Upper lobe of left lung (tissue), 6 donors: Measurements from ENCODE around the gene C2orf49. TPM values are rescaled to one million over a fixed set of nuclear protein-coding genes. Genes with fewer than 3 reads are reported as not detected.

Experiments
- ATAC-seq, 2 donors: fragments of 200-7000 bp; cut with Tn5 transposase; one replicate each; pipeline ENCODE4 v1.9.1; 2022; ENCODE audit warnings: mild to moderate bottlenecking in 2 of 2, moderate library complexity in 2 of 2; ENCODE audit not compliant: low FRiP score in 2 of 2
- DNase-seq, 2 donors: peaks; one replicate each; pipeline ENCODE4 v3.0.0-alpha.2; 2019 to 2020
- H3K27ac ChIP-seq, 4 donors: fragments of 200-600 bp; sonication (generic); one replicate each; pipeline ENCODE4 v1.5.1; 2016 to 2019
- H3K27me3 ChIP-seq, 4 donors: fragments of 200-600 bp; sonication (generic); one replicate each; pipeline ENCODE4 v1.5.1; 2017 to 2019
- H3K36me3 ChIP-seq, 4 donors: fragments of 200-600 bp; sonication (generic); one replicate each; pipeline ENCODE4 v1.5.1; 2016 to 2019
- H3K4me1 ChIP-seq, 4 donors: fragments of 200-600 bp; sonication (generic); one replicate each; pipeline ENCODE4 v1.5.1; 2018 to 2019
- H3K4me3 ChIP-seq, 4 donors: fragments of 200-600 bp; sonication (generic); one replicate each; pipeline ENCODE4 v1.5.1; 2017 to 2019; ENCODE audit warnings: mild to moderate bottlenecking in 2 of 4, moderate library complexity in 1 of 4
- H3K9me3 ChIP-seq, 4 donors: fragments of 200-600 bp; sonication (generic); one replicate each; pipeline ENCODE4 v1.5.1; 2018 to 2019
- EP300 ChIP-seq, 4 donors: sonication (generic); formaldehyde crosslinking; IDR thresholded peaks; one replicate each; pipeline ENCODE4 v1.5.1; 2017; ENCODE audit warnings: antibody characterized with exemption in 4 of 4, control low read depth in 2 of 4
- POLR2A ChIP-seq, 4 donors: fragments of 450-650 bp; IDR thresholded peaks; one replicate each; pipeline ENCODE4 v1.5.1; 2016 to 2017; ENCODE audit warnings: antibody characterized with exemption in 4 of 4, mild to moderate bottlenecking in 2 of 4
- POLR2AphosphoS5 ChIP-seq, 2 donors: sonication (generic); formaldehyde crosslinking; IDR thresholded peaks; one replicate each; pipeline ENCODE4 v1.5.1; 2017; ENCODE audit warnings: antibody characterized with exemption in 2 of 2
- WGBS, 2 donors: methylation state at CpG; one replicate each; pipeline ENCODE4 v1.1.5; 2017 to 2018; 5-methylcytosine and 5-hydroxymethylcytosine counted together
- total RNA-seq, 6 donors: library from RNA; depleted of rRNA in 4 of 6; stranded (reverse); fragments of >200 nt in 4 of 6; gene quantifications; one replicate each; pipeline versions ENCODE4 v1.1.0 to v1.2.1, GENCODE V29; 2016 to 2021
- TF ChIP-seq, protein P1 (sequence below), 6 experiments: fragments of 450-650 bp in 4 of 6; fragments of 200-600 bp in 2 of 6; sonication (generic) in 2 of 6; IDR thresholded peaks; one replicate each; pipeline ENCODE4 v1.5.1; 2016 to 2019; ENCODE audit warnings: antibody characterized with exemption in 6 of 6
- donor health status: DM: no; HTN: no; CAD: no; lungs with moderate emphysema.
- donor health status: DM: no; HTN: yes; CAD: no; lungs with severe emphysema.

Gene C2orf49
- total RNA-seq, 6 donors from 2014 or later, result 12.8 to 38.5 (median 13.5) TPM

DNA sequence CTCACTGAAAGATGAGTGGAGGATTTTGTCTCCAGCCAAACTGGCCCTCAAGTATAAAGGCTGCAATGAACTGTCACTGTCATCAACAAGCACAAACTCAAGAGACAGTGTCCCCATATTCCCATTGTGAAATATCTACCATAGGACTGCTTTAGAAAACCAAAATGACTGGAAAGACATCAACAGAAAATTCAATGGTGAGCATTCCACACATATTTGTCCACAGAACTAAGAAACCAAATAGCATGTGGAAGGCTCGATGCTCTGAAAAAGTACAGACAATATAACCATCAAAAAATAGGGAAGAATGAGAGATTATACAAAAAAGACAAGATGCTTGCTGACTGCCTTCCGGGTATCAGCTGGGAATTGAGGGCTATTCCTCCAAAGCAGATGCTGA, 45.4 kb upstream of the C2orf49 start:
- Histone ChIP-seq H3K4me1 (no peaks in the 10 kb centered on the region), H3K27me3 (no peaks in the 10 kb centered on the region), H3K4me3 (no peak overlapping the region), H3K36me3 (peaks cover 3 to 81% (median 17%) of the 10 kb centered on the region in 4 donors), H3K27ac (no peak overlapping the region), H3K9me3 (no peaks in the 10 kb centered on the region)
- ATAC-seq (no peak), DNase-seq (no peak)
- WGBS, 2 donors, result 85 to 91% methylated on average over 2 of the region's 2 CpGs
- TF ChIP-seq EP300 (IDR thresholded peaks at IDR 0.05) (no peak), POLR2A (IDR thresholded peaks at IDR 0.05) (no peak), POLR2AphosphoS5 (IDR thresholded peaks at IDR 0.05) (no peak)
- TF ChIP-seq, protein P1, sequence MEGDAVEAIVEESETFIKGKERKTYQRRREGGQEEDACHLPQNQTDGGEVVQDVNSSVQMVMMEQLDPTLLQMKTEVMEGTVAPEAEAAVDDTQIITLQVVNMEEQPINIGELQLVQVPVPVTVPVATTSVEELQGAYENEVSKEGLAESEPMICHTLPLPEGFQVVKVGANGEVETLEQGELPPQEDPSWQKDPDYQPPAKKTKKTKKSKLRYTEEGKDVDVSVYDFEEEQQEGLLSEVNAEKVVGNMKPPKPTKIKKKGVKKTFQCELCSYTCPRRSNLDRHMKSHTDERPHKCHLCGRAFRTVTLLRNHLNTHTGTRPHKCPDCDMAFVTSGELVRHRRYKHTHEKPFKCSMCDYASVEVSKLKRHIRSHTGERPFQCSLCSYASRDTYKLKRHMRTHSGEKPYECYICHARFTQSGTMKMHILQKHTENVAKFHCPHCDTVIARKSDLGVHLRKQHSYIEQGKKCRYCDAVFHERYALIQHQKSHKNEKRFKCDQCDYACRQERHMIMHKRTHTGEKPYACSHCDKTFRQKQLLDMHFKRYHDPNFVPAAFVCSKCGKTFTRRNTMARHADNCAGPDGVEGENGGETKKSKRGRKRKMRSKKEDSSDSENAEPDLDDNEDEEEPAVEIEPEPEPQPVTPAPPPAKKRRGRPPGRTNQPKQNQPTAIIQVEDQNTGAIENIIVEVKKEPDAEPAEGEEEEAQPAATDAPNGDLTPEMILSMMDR (IDR thresholded peaks at IDR 0.05), result no peak

DNA sequence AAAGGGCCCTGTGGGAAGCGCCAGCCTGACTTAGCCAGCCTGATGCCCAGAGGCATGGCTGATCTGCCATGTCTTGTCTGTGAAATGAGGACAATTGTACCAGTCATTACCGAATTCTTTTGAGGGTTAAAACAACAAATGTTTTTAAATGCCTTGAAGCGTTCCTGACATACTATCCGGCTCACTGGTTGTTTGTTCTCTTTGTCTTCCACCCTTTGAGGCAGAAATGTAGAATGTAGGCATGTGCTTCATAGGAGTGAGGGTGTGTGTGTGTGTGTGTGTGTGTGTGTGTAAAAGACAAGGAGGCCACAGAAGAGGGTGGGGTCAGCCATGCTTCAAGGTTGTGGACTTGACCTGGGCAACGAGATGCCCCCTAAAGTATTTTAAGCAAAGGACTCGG, 43.3 kb upstream of the C2orf49 start:
- Histone ChIP-seq H3K27me3 (no peaks in the 10 kb centered on the region), H3K36me3 (peaks cover 12 to 83% (median 32%) of the 10 kb centered on the region in 4 donors), H3K4me3 (no peak overlapping the region), H3K27ac (no peak overlapping the region), H3K9me3 (no peaks in the 10 kb centered on the region), H3K4me1 (no peaks in the 10 kb centered on the region)
- WGBS, 2 donors, result 94 to 95% methylated on average over 6 of the region's 6 CpGs
- ATAC-seq (no peak), DNase-seq (no peak)
- TF ChIP-seq EP300 (IDR thresholded peaks at IDR 0.05) (no peak), POLR2A (IDR thresholded peaks at IDR 0.05) (no peak), POLR2AphosphoS5 (IDR thresholded peaks at IDR 0.05) (no peak)
- TF ChIP-seq, protein P1 (IDR thresholded peaks at IDR 0.05), result no peak

DNA sequence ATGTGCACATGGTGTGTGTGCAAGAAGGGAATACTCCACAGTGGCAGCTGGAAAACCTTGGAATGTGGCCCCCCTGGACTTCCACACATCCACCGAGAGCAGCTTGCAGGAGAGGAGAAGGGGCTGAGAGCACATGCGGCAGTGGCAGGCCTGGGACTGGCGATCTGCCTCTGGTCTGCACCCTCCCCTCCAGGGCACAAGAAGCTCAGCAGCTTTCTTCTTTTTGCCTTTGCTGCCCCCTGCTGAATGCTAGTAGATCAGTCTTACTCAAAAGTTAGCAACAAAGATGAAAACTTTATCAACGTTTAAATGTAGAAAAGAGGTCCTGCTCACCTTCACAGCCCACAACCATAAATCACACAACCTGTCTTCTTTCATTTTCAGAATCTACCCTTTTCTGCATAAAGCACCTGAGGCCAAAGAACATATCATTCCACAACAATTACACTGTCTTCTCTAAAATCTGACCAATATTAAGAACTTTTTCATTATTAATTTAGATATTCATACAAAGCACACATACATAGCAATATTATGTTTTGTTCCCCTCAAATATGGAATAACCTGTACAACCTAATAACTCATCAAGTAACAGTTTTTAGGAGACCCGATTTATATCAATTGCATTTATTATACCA, 42.4 kb upstream of the C2orf49 start:
- H3K9me3 ChIP-seq, result no peaks in the 10 kb centered on the region
- H3K27ac ChIP-seq, result no peak overlapping the region
- TF ChIP-seq POLR2A (IDR thresholded peaks at IDR 0.05), result no peak
- TF ChIP-seq, protein P1 (IDR thresholded peaks at IDR 0.05), result peak in 3 of 6 experiments; percentile 11 to 27 (median 22)
- no peak overlapping the region for H3K4me3 ChIP-seq
- H3K4me1 ChIP-seq, result no peaks in the 10 kb centered on the region
- no peak for DNase-seq
- peak in 1 of 2 donors; percentile 58 for ATAC-seq
- H3K36me3 ChIP-seq, result peaks cover 12 to 78% (median 32%) of the 10 kb centered on the region in 4 donors
- H3K27me3 ChIP-seq, result no peaks in the 10 kb centered on the region
- WGBS, 2 donors, result 42 to 44% methylated on average over 5 of the region's 5 CpGs

DNA sequence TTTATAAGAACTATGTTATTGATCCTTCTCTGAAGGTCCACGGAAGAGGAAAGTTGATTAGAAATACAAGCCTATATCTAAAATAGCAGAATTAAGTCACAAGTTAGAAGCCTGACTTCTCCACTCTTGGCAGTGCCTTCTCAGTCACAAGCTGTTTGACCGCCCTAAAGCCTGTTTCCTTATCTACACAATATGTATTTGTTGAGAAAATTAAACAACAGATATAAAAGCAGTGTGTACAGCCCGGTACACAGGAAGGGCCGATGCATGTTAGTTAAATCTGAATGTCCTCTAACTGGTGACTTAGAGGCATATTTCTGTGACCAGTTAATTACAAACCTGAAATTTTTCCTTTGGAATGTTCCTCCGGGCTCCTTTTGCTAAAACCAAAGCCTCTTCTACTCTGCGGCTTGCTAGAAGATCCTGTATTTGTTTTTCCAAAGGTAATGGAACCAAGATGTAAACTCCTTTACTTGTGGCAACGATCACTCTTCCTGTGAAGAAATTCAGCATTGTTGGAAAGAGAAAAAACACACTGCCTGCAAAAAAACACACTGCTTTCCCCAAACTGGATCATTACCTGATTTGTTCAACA, 41.2 kb upstream of the C2orf49 start:
- no peak for ATAC-seq
- 64 to 67% methylated on average over 7 of the region's 7 CpGs for WGBS, 2 donors
- DNase-seq, result no peak
- no peaks in the 10 kb centered on the region for H3K27me3 ChIP-seq
- H3K9me3 ChIP-seq, result no peaks in the 10 kb centered on the region
- no peak overlapping the region for H3K27ac ChIP-seq
- TF ChIP-seq, protein P1 (IDR thresholded peaks at IDR 0.05), result no peak
- TF ChIP-seq EP300 (IDR thresholded peaks at IDR 0.05) (no peak), POLR2A (IDR thresholded peaks at IDR 0.05) (no peak), POLR2AphosphoS5 (IDR thresholded peaks at IDR 0.05) (no peak)
- no peak overlapping the region for H3K4me3 ChIP-seq
- H3K4me1 ChIP-seq, result no peaks in the 10 kb centered on the region
- peaks cover 8 to 67% (median 27%) of the 10 kb centered on the region in 4 donors for H3K36me3 ChIP-seq

DNA sequence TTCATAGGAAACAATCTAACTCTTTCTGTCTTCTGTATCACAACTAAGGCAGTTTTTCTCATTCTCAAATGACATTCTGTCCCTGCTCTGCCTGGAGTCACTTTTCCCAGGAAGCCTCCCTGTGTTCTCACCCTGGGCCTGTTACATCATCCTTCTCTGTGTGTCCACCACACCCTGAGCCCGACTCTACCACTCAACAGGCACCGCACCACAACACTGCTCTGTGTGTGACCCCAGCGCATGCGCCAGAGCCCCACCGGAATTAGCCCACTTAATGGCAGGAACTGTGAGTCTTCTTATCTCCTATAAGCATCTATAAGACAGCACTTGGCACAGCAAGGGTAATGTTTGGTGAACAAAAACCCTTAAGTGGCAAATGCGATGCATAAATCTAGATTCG, 40.1 kb upstream of the C2orf49 start:
- peaks cover 8 to 56% (median 24%) of the 10 kb centered on the region in 4 donors for H3K36me3 ChIP-seq
- H3K4me3 ChIP-seq, result no peak overlapping the region
- ATAC-seq (peak in 1 of 2 donors; percentile 34), DNase-seq (no peak)
- no peaks in the 10 kb centered on the region for H3K9me3 ChIP-seq
- H3K27me3 ChIP-seq, result no peaks in the 10 kb centered on the region
- TF ChIP-seq, protein P1 (IDR thresholded peaks at IDR 0.05), result no peak
- TF ChIP-seq EP300 (IDR thresholded peaks at IDR 0.05), result no peak
- no peak for TF ChIP-seq POLR2AphosphoS5 (IDR thresholded peaks at IDR 0.05)
- TF ChIP-seq POLR2A (IDR thresholded peaks at IDR 0.05), result no peak
- H3K4me1 ChIP-seq, result no peaks in the 10 kb centered on the region
- no peak overlapping the region for H3K27ac ChIP-seq
- 67 to 79% methylated on average over 7 of the region's 7 CpGs for WGBS, 2 donors
